H1 (cell line): ENCODE results near the gene GGN. TPM values are rescaled to one million over a fixed set of nuclear protein-coding genes. Genes with fewer than 3 reads are reported as not detected.

ENCODE experiments used
- CTCF ChIA-PET: fragments of 300-600 bp; sonication (Branson Sonifier 250); formaldehyde crosslinking; loops from one replicate; lab custom pipeline; 2021; ENCODE audit not compliant: partially characterized antibody; lab: Charles Lee
- POLR2A ChIA-PET: fragments of 300-600 bp; sonication (Branson Sonifier 250); formaldehyde crosslinking; loops from one replicate; lab custom pipeline; 2021; ENCODE audit warnings: inconsistent platforms; ENCODE audit not compliant: partially characterized antibody; lab: Charles Lee
- DNase-seq, 2 experiments: peaks; one replicate each; pipeline versions ENCODE4 v3.0.0 to v3.0.0-alpha.2; 2010 to 2022; ENCODE audit warnings: low spot score in 2 of 2, low read depth in 1 of 2, mixed read lengths in 1 of 2
- FAIRE-seq: peaks from 2 replicates; lab custom pipeline; 2011; peaks lifted over from hg19 to GRCh38; lab: Jason Lieb, UNC
- H2AFZ ChIP-seq: 2 replicates; pipeline ENCODE4 v1.8.1; 2012; ENCODE audit warnings: low read length, inconsistent platforms
- H2AK5ac ChIP-seq: 2 replicates; pipeline ENCODE4 v1.6.1; 2013; ENCODE audit warnings: low read depth, low read length
- H2BK120ac ChIP-seq: replicated peaks from 2 replicates; pipeline ENCODE3; 2013; ENCODE audit warnings: low read depth, low read length, inconsistent platforms
- H2BK12ac ChIP-seq: 2 replicates; pipeline ENCODE4 v1.6.1; 2013; ENCODE audit warnings: low read depth, low read length
- H2BK15ac ChIP-seq: 2 replicates; pipeline ENCODE4 v1.6.1; 2013; ENCODE audit warnings: low read length
- H2BK20ac ChIP-seq: 2 replicates; pipeline ENCODE4 v1.6.1; 2013; ENCODE audit warnings: low read length
- H2BK5ac ChIP-seq: 2 replicates; pipeline ENCODE4 v1.6.1; 2013; ENCODE audit warnings: low read depth, low read length
- H3K14ac ChIP-seq: 2 replicates; pipeline ENCODE4 v1.6.1; 2013; ENCODE audit warnings: inconsistent platforms; ENCODE audit not compliant: insufficient read length
- H3K18ac ChIP-seq: 2 replicates; pipeline ENCODE4 v1.6.1; 2013; ENCODE audit warnings: low read length; ENCODE audit errors: extremely low read depth
- H3K23ac ChIP-seq: 2 replicates; pipeline ENCODE4 v1.6.1; 2013; ENCODE audit warnings: inconsistent platforms; ENCODE audit not compliant: insufficient read length
- H3K23me2 ChIP-seq: 2 replicates; pipeline ENCODE4 v1.6.1; 2013; ENCODE audit warnings: low read depth, low read length
- H3K27ac ChIP-seq: 2 replicates; pipeline ENCODE4 v1.6.1; 2011; ENCODE audit warnings: low read depth, low read length, inconsistent platforms
- H3K27me3 ChIP-seq, 4 experiments: replicated peaks in 1 of 4; 1 replicate in 1 of 4; 2 replicates in 3 of 4; pipeline versions ENCODE4 v1.6.1 to v1.8.1; 2011 to 2013; ENCODE audit warnings: low read length in 3 of 4, mild to moderate bottlenecking in 3 of 4, inconsistent platforms in 2 of 4, mixed read lengths in 2 of 4, moderate library complexity in 1 of 4; ENCODE audit not compliant: control insufficient read depth in 3 of 4, insufficient read depth in 3 of 4; ENCODE audit errors: extremely low read depth in 1 of 4
- H3K36me3 ChIP-seq, 4 experiments: 2 replicates each; pipeline versions ENCODE4 v1.6.1 to v1.8.1; 2011 to 2013; ENCODE audit warnings: mild to moderate bottlenecking in 4 of 4, low read length in 3 of 4, moderate library complexity in 2 of 4, control low read depth in 1 of 4, inconsistent platforms in 1 of 4; ENCODE audit not compliant: insufficient read depth in 4 of 4, control insufficient read depth in 2 of 4
- H3K4ac ChIP-seq: replicated peaks from 2 replicates; pipeline ENCODE3; 2013; ENCODE audit warnings: low read length, low read depth, mixed read lengths, inconsistent platforms; ENCODE audit not compliant: insufficient read length
- H3K4me1 ChIP-seq, 4 experiments: replicated peaks in 1 of 4; 1 replicate in 1 of 4; 2 replicates in 3 of 4; pipeline versions ENCODE4 v1.6.1 to v1.8.1; 2011 to 2013; ENCODE audit warnings: low read length in 3 of 4, inconsistent platforms in 2 of 4, mixed read lengths in 1 of 4; ENCODE audit not compliant: insufficient read depth in 4 of 4, control insufficient read depth in 3 of 4
- H3K4me2 ChIP-seq, 2 experiments: 2 replicates each; pipeline versions ENCODE4 v1.6.1 to v1.8.1; 2011 to 2013; ENCODE audit warnings: low read depth in 2 of 2, low read length in 2 of 2, control low read depth in 1 of 2, inconsistent platforms in 1 of 2, mild to moderate bottlenecking in 1 of 2; ENCODE audit not compliant: insufficient read depth in 1 of 2
- H3K4me3 ChIP-seq, 4 experiments: fragments of 200-600, 300-600 bp in 1 of 4; sonication (generic), shearing (Covaris generic), sonication (Bioruptor Twin) in 1 of 4; 2 replicates each; pipeline versions ENCODE4 v1.5.1 to v1.8.1; 2011 to 2016; ENCODE audit warnings: low read length in 4 of 4, low read depth in 3 of 4, control low read depth in 2 of 4, inconsistent platforms in 2 of 4, mild to moderate bottlenecking in 2 of 4, mixed read lengths in 1 of 4, moderate library complexity in 1 of 4; ENCODE audit not compliant: insufficient read depth in 2 of 4; ENCODE audit errors: extremely low read depth in 1 of 4
- H3K56ac ChIP-seq: replicated peaks from 2 replicates; pipeline ENCODE3; 2013; ENCODE audit warnings: low read depth, mild to moderate bottlenecking, mixed read lengths, low read length, inconsistent platforms; ENCODE audit not compliant: insufficient read length
- H3K79me1 ChIP-seq: 2 replicates; pipeline ENCODE4 v1.6.1; 2013; ENCODE audit warnings: low read depth, low read length, control low read depth
- H3K79me2 ChIP-seq, 2 experiments: 2 replicates each; pipeline versions ENCODE4 v1.6.1 to v1.8.1; 2012 to 2013; ENCODE audit warnings: low read length in 2 of 2, mild to moderate bottlenecking in 2 of 2, inconsistent platforms in 1 of 2; ENCODE audit not compliant: insufficient read depth in 2 of 2, control insufficient read depth in 1 of 2
- H3K9ac ChIP-seq, 4 experiments: replicated peaks in 1 of 4; 1 replicate in 1 of 4; 2 replicates in 3 of 4; pipeline versions ENCODE4 v1.6.1 to v1.8.1; 2011 to 2013; ENCODE audit warnings: low read depth in 3 of 4, low read length in 3 of 4, control low read depth in 2 of 4, mild to moderate bottlenecking in 2 of 4, moderate library complexity in 2 of 4, inconsistent platforms in 1 of 4; ENCODE audit errors: extremely low read depth in 1 of 4
- H3K9me3 ChIP-seq, 2 experiments: 2 replicates each; pipeline versions ENCODE4 v1.6.1 to v1.8.1; 2012 to 2013; ENCODE audit warnings: mild to moderate bottlenecking in 2 of 2, moderate library complexity in 2 of 2, control low read depth in 1 of 2, inconsistent platforms in 1 of 2, low read depth in 1 of 2, low read length in 1 of 2, mixed read lengths in 1 of 2; ENCODE audit not compliant: insufficient read depth in 2 of 2
- H4K20me1 ChIP-seq, 2 experiments: replicated peaks in 1 of 2; 2 replicates each; pipeline versions ENCODE3 to v1.8.1; 2011 to 2013; ENCODE audit warnings: inconsistent platforms in 2 of 2, low read length in 2 of 2, mild to moderate bottlenecking in 1 of 2; ENCODE audit not compliant: insufficient read depth in 2 of 2, control insufficient read depth in 1 of 2
- H4K5ac ChIP-seq: 2 replicates; pipeline ENCODE4 v1.6.1; 2013; ENCODE audit warnings: low read length, low read depth, mixed read lengths, inconsistent platforms; ENCODE audit not compliant: insufficient read length
- H4K8ac ChIP-seq: 2 replicates; pipeline ENCODE4 v1.8.0; 2013; ENCODE audit warnings: mild to moderate bottlenecking, moderate library complexity, low read length, inconsistent platforms; ENCODE audit not compliant: insufficient read depth; ENCODE audit errors: extremely low read depth
- H4K91ac ChIP-seq: replicated peaks from 2 replicates; pipeline ENCODE3; 2013; ENCODE audit warnings: low read length, mixed read lengths, inconsistent platforms; ENCODE audit not compliant: insufficient read length
- ATF3 ChIP-seq: IDR thresholded peaks from 2 replicates; pipeline ENCODE4 v1.6.1; 2011; ENCODE audit warnings: low read depth, mild to moderate bottlenecking, low read length; ENCODE audit not compliant: insufficient read depth
- BACH1 ChIP-seq: IDR thresholded peaks from 2 replicates; pipeline ENCODE4 v1.6.1; 2012; ENCODE audit warnings: low read length, improper control_type of control experiment
- BCL11A ChIP-seq, 2 experiments: IDR thresholded peaks; one replicate each; pipeline ENCODE4 v1.6.1; 2011; ENCODE audit warnings: low read depth in 2 of 2, low read length in 2 of 2, mild to moderate bottlenecking in 2 of 2
- BRCA1 ChIP-seq: IDR thresholded peaks from 2 replicates; pipeline ENCODE4 v1.6.1; 2012; ENCODE audit warnings: low read depth, low read length, improper control_type of control experiment
- EGR1 ChIP-seq: IDR thresholded peaks from 2 replicates; pipeline ENCODE4 v1.6.1; 2011; ENCODE audit warnings: low read depth, low read length, borderline replicate concordance
- FOSL1 ChIP-seq: IDR thresholded peaks from 2 replicates; pipeline ENCODE4 v1.6.1; 2011; ENCODE audit warnings: mild to moderate bottlenecking, low read depth, low read length, moderate library complexity; ENCODE audit not compliant: insufficient read depth
- JUN ChIP-seq: IDR thresholded peaks from 2 replicates; pipeline ENCODE4 v1.6.1; 2011; ENCODE audit warnings: low read depth, mild to moderate bottlenecking, improper control_type of control experiment, low read length
- KDM1A ChIP-seq: fragments of 200-600, 300-600 bp; sonication (generic); IDR thresholded peaks from 2 replicates; pipeline ENCODE4 v1.7.1; 2016; ENCODE audit warnings: mild to moderate bottlenecking, low read length, borderline replicate concordance
- POU5F1 ChIP-seq: IDR thresholded peaks from 2 replicates; pipeline ENCODE4 v1.6.1; 2011; ENCODE audit warnings: low read depth, mild to moderate bottlenecking, low read length, moderate library complexity
- SIN3A ChIP-seq, 2 experiments: IDR thresholded peaks in 1 of 2; conservative IDR thresholded peaks in 1 of 2; 2 replicates each; pipeline ENCODE4 v1.6.1; 2011 to 2012; ENCODE audit warnings: low read length in 2 of 2, improper control_type of control experiment in 1 of 2, low read depth in 1 of 2, mild to moderate bottlenecking in 1 of 2
- SIRT6 ChIP-seq: IDR thresholded peaks from one replicate; pipeline ENCODE4 v1.7.1; 2012; ENCODE audit warnings: low read length, inconsistent platforms
- SP1 ChIP-seq: IDR thresholded peaks from 2 replicates; pipeline ENCODE4 v1.6.1; 2011; ENCODE audit warnings: low read depth, low read length
- SRF ChIP-seq: IDR thresholded peaks from 2 replicates; pipeline ENCODE4 v1.6.1; 2011; ENCODE audit warnings: mild to moderate bottlenecking, low read depth, low read length, moderate library complexity
- SUZ12 ChIP-seq: fragments of 200-600 bp; sonication (generic); IDR thresholded peaks from 2 replicates; pipeline ENCODE4 v1.6.1; 2012; ENCODE audit warnings: mild to moderate bottlenecking, inconsistent platforms, low read length, moderate library complexity, mixed read lengths
- WGBS, 2 experiments: shearing (Covaris generic) in 1 of 2; methylation state at CpG; one replicate each; pipeline versions ENCODE4 v1.1.6 to v1.1.7; 2013 to 2015; ENCODE audit warnings: low lambda C conversion rate in 2 of 2, mixed read lengths in 2 of 2, inconsistent platforms in 1 of 2, low coverage in 1 of 2, missing lambda C conversion rate in 1 of 2; ENCODE audit not compliant: insufficient replicate concordance in 2 of 2, insufficient coverage in 1 of 2, insufficient read length in 1 of 2; ENCODE audit errors: extremely low coverage in 1 of 2, missing lambda C conversion rate in 1 of 2; 5-methylcytosine and 5-hydroxymethylcytosine counted together
- polyA plus RNA-seq, 7 experiments: library from polyadenylated mRNA; depleted of rRNA in 3 of 7; stranded (reverse) in 5 of 7; unstranded in 2 of 7; fragments of >200 nt in 5 of 7; fragments of 200-250 nt in 2 of 7; gene quantifications; 1 replicate in 5 of 7; 2 replicates in 1 of 7; 4 replicates in 1 of 7; pipeline versions ENCODE4 v1.2.1 to v1.2.3, GENCODE V29; 2011 to 2013; ENCODE audit warnings: missing spikeins in 2 of 7, mixed read lengths in 2 of 7
- total RNA-seq: library from RNA; stranded (reverse); fragmentation: NEBNext Ultra II Directional; extraction: Animal tissue kit (Norgen Biotek cat#: 25700); gene quantifications from 2 replicates; pipeline ENCODE4 v1.2.1, GENCODE V29; 2021

GGN gene
- total and polyA plus RNA-seq, 2 of the 8 experiments (the other 6 are each of a cell fraction or from before 2014, with no cell fraction given): 0.47 to 1.2 TPM

GRCh38 chr19:38409631-38410133 is 21.8 kb upstream of the GGN start:
- DNase-seq: no peak
- Histone ChIP-seq H2BK20ac (no peak overlapping the region), H3K23me2 (no peaks in the 10 kb centered on the region), H2BK5ac (no peak overlapping the region), H4K91ac (no peak overlapping the region), H3K27me3 (peaks cover 0 to 2% (median 0%) of the 10 kb centered on the region in 4 experiments; a peak in 1 of 7 replicates), H3K4me1 (peaks cover 0 to 3% (median 0%) of the 10 kb centered on the region in 4 experiments; a peak in 1 of 7 replicates), H2AFZ (no peak overlapping the region), H3K27ac (no peak overlapping the region), H3K4me2 (no peak overlapping the region), H2BK120ac (no peak overlapping the region), H3K9ac (peak overlapping the region in 1 of 4 experiments; percentile 11; a peak in 1 of 7 replicates), H2AK5ac (peak overlapping the region; percentile 53; the same call in 1 of the 2 replicates), H3K79me2 (no peaks in the 10 kb centered on the region), H3K4ac (no peak overlapping the region), H2BK15ac (no peak overlapping the region), H4K5ac (no peak overlapping the region), H3K9me3 (no peaks in the 10 kb centered on the region), H3K4me3 (no peak overlapping the region), H3K23ac (peak overlapping the region; percentile 79), H3K79me1 (no peaks in the 10 kb centered on the region; the same call in 1 of the 2 replicates), H3K14ac (no peak overlapping the region), H4K8ac (no peak overlapping the region), H3K18ac (no peak overlapping the region), H2BK12ac (no peak overlapping the region), H4K20me1 (no peaks in the 10 kb centered on the region), H3K36me3 (no peaks in the 10 kb centered on the region), H3K56ac (no peak overlapping the region)
- 93% methylated on average over 6 of the region's 7 CpGs; no CpG with 5 or more reads in 1 of the 2 experiments for WGBS, 2 experiments
- CTCF ChIA-PET: interaction anchor here (0.8 to 1.1 kb wide), 3 partner anchors 38 to 225 kb away, joined by 3 to 4 read pairs (median 3); no protein-coding TSS in a partner anchor
- POLR2A ChIA-PET: interaction anchor here (1.6 to 1.7 kb wide), 2 partner anchors 11 to 15 kb away, joined by 4 to 5 read pairs; no protein-coding TSS in a partner anchor
- FAIRE-seq: no peak
- TF ChIP-seq KDM1A (no peak), SRF (no peak), BCL11A (IDR thresholded peaks at IDR 0.05; ENCODE audit: low read depth in 2 of 2, low read length in 2 of 2) (no peak), BACH1 (no peak), EGR1 (no peak), SP1 (no peak), JUN (no peak), FOSL1 (no peak), ATF3 (no peak), POU5F1 (no peak), SIRT6 (no peak), SIN3A (conservative IDR thresholded peaks at IDR 0.05 in 1 of 2, IDR thresholded peaks at IDR 0.05 in 1 of 2; ENCODE audit: low read depth in 1 of 2, low read length in 2 of 2) (no peak), BRCA1 (no peak), SUZ12 (no peak)
